ENCODE results near the gene LINGO1. TPM values are rescaled to one million over a fixed set of nuclear protein-coding genes. Genes with fewer than 3 reads are reported as not detected.

The LINGO1 gene
- total RNA-seq, 4 donors from 2014 or later, result 0.13 to 1.1 (median 1.0) TPM; not detected in 1

- no peaks in the 10 kb centered on the region for H3K9me3 ChIP-seq
- TF ChIP-seq CTCF (IDR thresholded peaks at IDR 0.05), result no peak
- WGBS, 2 donors, result 88 to 90% methylated on average over 6 of the region's 6 CpGs
- no peaks in the 10 kb centered on the region for H3K27me3 ChIP-seq
- no peak overlapping the region for H3K4me3 ChIP-seq (replicated peaks in 1 of 3)
- no peak overlapping the region for H3K27ac ChIP-seq
- DNase-seq, result no peak
- no peaks in the 10 kb centered on the region for H3K4me1 ChIP-seq
- no peaks in the 10 kb centered on the region for H3K36me3 ChIP-seq
- intact Hi-C loops (cut with DNase I), result no loop called here
Observed at GRCh38 chr15:77649017-77649416, 16.3 kb upstream of the LINGO1 start.

GRCh38 chr15:77647961-77648360 lies 15.2 kb upstream of the LINGO1 start:
- Histone ChIP-seq H3K4me3 (replicated peaks in 1 of 3) (no peak overlapping the region), H3K4me1 (no peaks in the 10 kb centered on the region), H3K27me3 (no peaks in the 10 kb centered on the region), H3K36me3 (no peaks in the 10 kb centered on the region), H3K27ac (no peak overlapping the region), H3K9me3 (no peaks in the 10 kb centered on the region)
- intact Hi-C loops (cut with DNase I), result no loop called here
- DNase-seq, result no peak
- no peak for TF ChIP-seq POLR2A (IDR thresholded peaks at IDR 0.05)
- TF ChIP-seq CTCF (IDR thresholded peaks at IDR 0.05), result no peak
- 95 to 99% methylated on average over 4 of the region's 4 CpGs for WGBS, 2 donors

GRCh38 chr15:77646104-77646694 lies 13.5 kb upstream of the LINGO1 start:
- 91% methylated on average over 6 to 8 of the region's 8 CpGs for WGBS, 2 donors
- H3K4me1 ChIP-seq, result no peaks in the 10 kb centered on the region

GRCh38 chr15:77645602-77646001 lies 12.9 kb upstream of the LINGO1 start:
- H3K36me3 ChIP-seq, result no peaks in the 10 kb centered on the region
- H3K4me1 ChIP-seq, result no peaks in the 10 kb centered on the region
- no peaks in the 10 kb centered on the region for H3K27me3 ChIP-seq
- H3K27ac ChIP-seq, result no peak overlapping the region
- no peak for DNase-seq
- 86 to 90% methylated on average over 6 to 8 of the region's 8 CpGs for WGBS, 2 donors
- H3K9me3 ChIP-seq, result no peaks in the 10 kb centered on the region
- TF ChIP-seq CTCF (IDR thresholded peaks at IDR 0.05) (no peak), POLR2A (IDR thresholded peaks at IDR 0.05) (no peak)
- H3K4me3 ChIP-seq (replicated peaks in 1 of 3), result no peak overlapping the region
- intact Hi-C loops (cut with DNase I), result no loop called here

More at GRCh38 chr15:77646104-77646694, 13.5 kb upstream of the LINGO1 start:
- no peak for DNase-seq
- no peaks in the 10 kb centered on the region for H3K36me3 ChIP-seq
- intact Hi-C loops (cut with DNase I), result no loop called here
- no peaks in the 10 kb centered on the region for H3K27me3 ChIP-seq
- no peak overlapping the region for H3K27ac ChIP-seq
- no peaks in the 10 kb centered on the region for H3K9me3 ChIP-seq
- H3K4me3 ChIP-seq (replicated peaks in 1 of 3), result no peak overlapping the region
- no peak for TF ChIP-seq POLR2A (IDR thresholded peaks at IDR 0.05)
- TF ChIP-seq CTCF (IDR thresholded peaks at IDR 0.05), result no peak

GRCh38 chr15:77644543-77645247 lies 12.0 kb upstream of the LINGO1 start:
- TF ChIP-seq CTCF (IDR thresholded peaks at IDR 0.05) (no peak), POLR2A (IDR thresholded peaks at IDR 0.05) (no peak)
- no peak overlapping the region for H3K27ac ChIP-seq
- no peaks in the 10 kb centered on the region for H3K36me3 ChIP-seq
- H3K27me3 ChIP-seq, result no peaks in the 10 kb centered on the region
- no peaks in the 10 kb centered on the region for H3K9me3 ChIP-seq
- no peak overlapping the region for H3K4me3 ChIP-seq (replicated peaks in 1 of 3)
- 83 to 85% methylated on average over 14 of the region's 14 CpGs for WGBS, 2 donors
- no peaks in the 10 kb centered on the region for H3K4me1 ChIP-seq
- intact Hi-C loops (cut with DNase I), result no loop called here
- no peak for DNase-seq

All from thyroid gland (tissue), 4 donors.